ENCODE measurements around the gene YPEL3. TPM values are rescaled to one million over a fixed set of nuclear protein-coding genes. Genes with fewer than 3 reads are reported as not detected.

The YPEL3 gene
- polyA plus RNA-seq, 2 of the 4 experiments (the other 2 are of a cell fraction), result 4.5 to 8.1 TPM

DNA sequence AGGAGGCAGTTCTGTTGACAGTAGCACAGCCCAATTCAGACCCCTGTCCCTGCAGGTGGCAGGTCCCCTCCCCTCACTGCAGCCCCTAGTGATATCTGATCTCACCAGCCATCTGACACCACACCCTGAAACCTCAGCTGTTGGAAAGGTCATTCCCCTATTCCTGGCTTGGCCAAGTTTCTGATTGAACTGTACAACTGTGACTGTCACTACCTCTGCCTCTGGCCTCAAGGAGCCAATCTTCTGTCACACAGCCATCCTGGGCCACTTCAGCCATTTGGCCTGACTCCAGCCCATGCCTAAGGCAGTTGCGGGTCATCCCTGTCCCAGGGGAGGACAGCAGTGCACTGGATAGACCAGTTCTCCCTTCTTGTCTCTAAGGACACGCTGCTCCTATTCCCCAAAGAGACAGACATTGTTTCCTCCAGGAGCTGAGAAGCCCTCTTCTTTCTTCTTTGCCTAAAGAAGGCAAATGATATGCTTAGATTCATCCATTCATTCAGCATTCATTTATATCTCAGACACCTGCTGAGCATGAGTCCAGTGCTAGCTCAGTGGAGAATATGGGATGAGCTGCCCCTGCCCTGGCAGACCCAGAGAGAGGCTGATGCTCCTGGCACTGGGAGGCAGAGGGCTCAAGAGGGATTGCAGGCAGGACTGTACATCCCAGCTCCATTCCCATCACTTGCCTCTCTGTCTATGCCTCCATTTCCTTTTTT, 35.0 kb downstream of the YPEL3 start (continued):
- TF ChIP-seq MAZ (IDR thresholded peaks at IDR 0.05; ENCODE audit: borderline replicate concordance, low read depth, low read length) (no peak), CHD4 (IDR thresholded peaks at IDR 0.05; ENCODE audit: borderline replicate concordance) (no peak), BHLHE40 (IDR thresholded peaks at IDR 0.05; ENCODE audit: low read depth, low read length) (no peak), HOXB5 (CRISPR knock-in tag; IDR thresholded peaks at IDR 0.05) (no peak)
- TF ChIP-seq, protein P1, sequence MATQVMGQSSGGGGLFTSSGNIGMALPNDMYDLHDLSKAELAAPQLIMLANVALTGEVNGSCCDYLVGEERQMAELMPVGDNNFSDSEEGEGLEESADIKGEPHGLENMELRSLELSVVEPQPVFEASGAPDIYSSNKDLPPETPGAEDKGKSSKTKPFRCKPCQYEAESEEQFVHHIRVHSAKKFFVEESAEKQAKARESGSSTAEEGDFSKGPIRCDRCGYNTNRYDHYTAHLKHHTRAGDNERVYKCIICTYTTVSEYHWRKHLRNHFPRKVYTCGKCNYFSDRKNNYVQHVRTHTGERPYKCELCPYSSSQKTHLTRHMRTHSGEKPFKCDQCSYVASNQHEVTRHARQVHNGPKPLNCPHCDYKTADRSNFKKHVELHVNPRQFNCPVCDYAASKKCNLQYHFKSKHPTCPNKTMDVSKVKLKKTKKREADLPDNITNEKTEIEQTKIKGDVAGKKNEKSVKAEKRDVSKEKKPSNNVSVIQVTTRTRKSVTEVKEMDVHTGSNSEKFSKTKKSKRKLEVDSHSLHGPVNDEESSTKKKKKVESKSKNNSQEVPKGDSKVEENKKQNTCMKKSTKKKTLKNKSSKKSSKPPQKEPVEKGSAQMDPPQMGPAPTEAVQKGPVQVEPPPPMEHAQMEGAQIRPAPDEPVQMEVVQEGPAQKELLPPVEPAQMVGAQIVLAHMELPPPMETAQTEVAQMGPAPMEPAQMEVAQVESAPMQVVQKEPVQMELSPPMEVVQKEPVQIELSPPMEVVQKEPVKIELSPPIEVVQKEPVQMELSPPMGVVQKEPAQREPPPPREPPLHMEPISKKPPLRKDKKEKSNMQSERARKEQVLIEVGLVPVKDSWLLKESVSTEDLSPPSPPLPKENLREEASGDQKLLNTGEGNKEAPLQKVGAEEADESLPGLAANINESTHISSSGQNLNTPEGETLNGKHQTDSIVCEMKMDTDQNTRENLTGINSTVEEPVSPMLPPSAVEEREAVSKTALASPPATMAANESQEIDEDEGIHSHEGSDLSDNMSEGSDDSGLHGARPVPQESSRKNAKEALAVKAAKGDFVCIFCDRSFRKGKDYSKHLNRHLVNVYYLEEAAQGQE (IDR thresholded peaks at IDR 0.05), result no peak

DNA sequence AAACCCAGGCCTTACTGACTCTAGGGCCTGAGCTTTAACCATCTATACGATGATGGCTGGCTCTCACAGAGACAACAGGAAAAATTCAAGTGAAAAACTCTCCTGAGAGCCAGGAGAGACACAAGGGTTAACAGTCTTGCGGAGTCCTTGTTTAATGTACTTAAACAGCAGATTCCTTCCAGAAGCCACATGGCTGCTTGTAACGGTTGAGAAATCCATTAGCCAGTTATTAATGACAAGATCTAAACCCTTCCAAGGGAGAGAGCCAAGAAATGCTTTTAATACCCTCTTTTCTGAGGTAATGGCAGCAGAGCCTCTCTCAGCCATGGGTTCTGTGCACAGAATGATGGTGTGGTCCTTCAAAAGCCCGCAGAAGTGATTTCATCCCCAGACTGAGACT, 35.7 kb downstream of the YPEL3 start:
- Histone ChIP-seq H3K27ac (no peak overlapping the region), H3K4me2 (no peak overlapping the region), H3K4me3 (no peak overlapping the region), H3K4me1 (peaks cover 9% of the 10 kb centered on the region; the same call in 2 of the 3 replicates), H3K9me3 (no peaks in the 10 kb centered on the region)
- ChIA-PET CTCF (interaction anchor here (7.3 to 9.9 kb wide), 2 partner anchors 28 to 31 kb away, joined by 36 to 119 read pairs; partner anchors contain the start of genes TBX6 and TLCD3B), POLR2A (no interaction called here)
- 83% methylated on average over 4 of the region's 4 CpGs for WGBS (ENCODE audit: missing lambda C conversion rate)
- DNase-seq (ENCODE audit: low read depth in 1 of 2, low spot score in 1 of 2) (no peak), ATAC-seq (no peak), FAIRE-seq (no peak)
- TF ChIP-seq MYC (IDR thresholded peaks at IDR 0.05; ENCODE audit: borderline replicate concordance, low read length), result no peak
- TF ChIP-seq TFCP2L1 (CRISPR knock-in tag; IDR thresholded peaks at IDR 0.05), result no peak
- TF ChIP-seq NPAS2 (CRISPR knock-in tag; IDR thresholded peaks at IDR 0.05; ENCODE audit: borderline replicate concordance), result no peak
- no peak for TF ChIP-seq POLR2AphosphoS2 (conservative IDR thresholded peaks at IDR 0.05; ENCODE audit: low read length)
- TF ChIP-seq EHF (CRISPR knock-in tag; IDR thresholded peaks at IDR 0.05), result no peak

DNA sequence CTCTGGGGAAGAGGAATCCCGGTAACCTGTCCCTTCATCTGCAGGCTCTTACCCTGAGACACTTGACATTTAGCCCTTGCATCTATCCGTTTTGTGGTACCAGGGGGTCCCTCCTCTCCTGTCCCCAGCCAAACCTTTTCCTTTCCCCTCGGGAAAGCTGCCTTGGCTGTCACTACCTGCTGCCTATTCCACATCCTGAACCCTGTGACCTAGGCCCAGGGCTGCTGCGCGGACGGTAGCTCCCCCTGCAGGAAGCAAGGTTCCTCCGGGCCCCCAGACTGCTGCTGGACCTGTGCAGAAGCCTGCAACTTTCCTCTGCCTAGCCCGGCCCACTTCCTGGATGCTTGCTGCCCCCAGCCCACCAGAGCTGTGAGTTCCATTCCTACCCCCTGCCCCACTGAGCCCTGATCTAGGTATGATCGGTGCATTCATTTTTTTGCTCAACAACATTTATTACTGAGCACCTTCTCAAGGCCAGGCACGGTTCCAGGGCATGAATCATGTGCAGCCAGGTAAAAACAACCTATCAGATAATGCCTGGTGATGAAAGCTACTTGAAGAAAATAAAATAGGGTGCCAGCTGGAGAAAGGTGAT, 41.0 kb downstream of the YPEL3 start:
- FAIRE-seq (no peak), ATAC-seq (peak; percentile 80 to 87), DNase-seq (ENCODE audit: low read depth in 1 of 2, low spot score in 1 of 2) (peak; percentile 67 to 81)
- H3K27ac ChIP-seq, result peak overlapping the region in 1 of 2 experiments; percentile 88; a peak in 1 of 6 replicates
- peak overlapping the region; percentile 30; the same call in 2 of the 3 replicates for H3K4me2 ChIP-seq
- TF ChIP-seq RAD21 (conservative IDR thresholded peaks at IDR 0.05 in 1 of 2, IDR thresholded peaks at IDR 0.05 in 1 of 2), result peak in 1 of 2 experiments; percentile 50; a peak in 3 of 5 replicates
- TF ChIP-seq EHMT2 (IDR thresholded peaks at IDR 0.05; ENCODE audit: low read depth), result no peak
- no peak for TF ChIP-seq CHD4 (IDR thresholded peaks at IDR 0.05; ENCODE audit: borderline replicate concordance)
- no peak for TF ChIP-seq PHF8 (IDR thresholded peaks at IDR 0.05; ENCODE audit: borderline replicate concordance, low read depth)
- no peak for TF ChIP-seq CBX8 (IDR thresholded peaks at IDR 0.05)
- TF ChIP-seq TP53 (CRISPR knock-in tag; IDR thresholded peaks at IDR 0.05), result no peak
- TF ChIP-seq, protein P2, sequence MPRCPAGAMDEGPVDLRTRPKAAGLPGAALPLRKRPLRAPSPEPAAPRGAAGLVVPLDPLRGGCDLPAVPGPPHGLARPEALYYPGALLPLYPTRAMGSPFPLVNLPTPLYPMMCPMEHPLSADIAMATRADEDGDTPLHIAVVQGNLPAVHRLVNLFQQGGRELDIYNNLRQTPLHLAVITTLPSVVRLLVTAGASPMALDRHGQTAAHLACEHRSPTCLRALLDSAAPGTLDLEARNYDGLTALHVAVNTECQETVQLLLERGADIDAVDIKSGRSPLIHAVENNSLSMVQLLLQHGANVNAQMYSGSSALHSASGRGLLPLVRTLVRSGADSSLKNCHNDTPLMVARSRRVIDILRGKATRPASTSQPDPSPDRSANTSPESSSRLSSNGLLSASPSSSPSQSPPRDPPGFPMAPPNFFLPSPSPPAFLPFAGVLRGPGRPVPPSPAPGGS (IDR thresholded peaks at IDR 0.05), result no peak
- TF ChIP-seq, protein P3, sequence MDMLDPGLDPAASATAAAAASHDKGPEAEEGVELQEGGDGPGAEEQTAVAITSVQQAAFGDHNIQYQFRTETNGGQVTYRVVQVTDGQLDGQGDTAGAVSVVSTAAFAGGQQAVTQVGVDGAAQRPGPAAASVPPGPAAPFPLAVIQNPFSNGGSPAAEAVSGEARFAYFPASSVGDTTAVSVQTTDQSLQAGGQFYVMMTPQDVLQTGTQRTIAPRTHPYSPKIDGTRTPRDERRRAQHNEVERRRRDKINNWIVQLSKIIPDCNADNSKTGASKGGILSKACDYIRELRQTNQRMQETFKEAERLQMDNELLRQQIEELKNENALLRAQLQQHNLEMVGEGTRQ (IDR thresholded peaks at IDR 0.05), result no peak
- no peak for TF ChIP-seq BHLHE40 (IDR thresholded peaks at IDR 0.05; ENCODE audit: low read depth, low read length)
- TF ChIP-seq, protein P4, sequence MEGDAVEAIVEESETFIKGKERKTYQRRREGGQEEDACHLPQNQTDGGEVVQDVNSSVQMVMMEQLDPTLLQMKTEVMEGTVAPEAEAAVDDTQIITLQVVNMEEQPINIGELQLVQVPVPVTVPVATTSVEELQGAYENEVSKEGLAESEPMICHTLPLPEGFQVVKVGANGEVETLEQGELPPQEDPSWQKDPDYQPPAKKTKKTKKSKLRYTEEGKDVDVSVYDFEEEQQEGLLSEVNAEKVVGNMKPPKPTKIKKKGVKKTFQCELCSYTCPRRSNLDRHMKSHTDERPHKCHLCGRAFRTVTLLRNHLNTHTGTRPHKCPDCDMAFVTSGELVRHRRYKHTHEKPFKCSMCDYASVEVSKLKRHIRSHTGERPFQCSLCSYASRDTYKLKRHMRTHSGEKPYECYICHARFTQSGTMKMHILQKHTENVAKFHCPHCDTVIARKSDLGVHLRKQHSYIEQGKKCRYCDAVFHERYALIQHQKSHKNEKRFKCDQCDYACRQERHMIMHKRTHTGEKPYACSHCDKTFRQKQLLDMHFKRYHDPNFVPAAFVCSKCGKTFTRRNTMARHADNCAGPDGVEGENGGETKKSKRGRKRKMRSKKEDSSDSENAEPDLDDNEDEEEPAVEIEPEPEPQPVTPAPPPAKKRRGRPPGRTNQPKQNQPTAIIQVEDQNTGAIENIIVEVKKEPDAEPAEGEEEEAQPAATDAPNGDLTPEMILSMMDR (IDR thresholded peaks at IDR 0.05), result peak; percentile 38
- WGBS (ENCODE audit: missing lambda C conversion rate), result 34% methylated on average over 9 of the region's 10 CpGs
- ChIA-PET POLR2A (interaction anchor here (0.6 to 4.6 kb wide), 3 partner anchors 9 to 101 kb away, joined by 3 to 51 read pairs (median 5); partner anchors contain the start of gene ALDOA), CTCF (interaction anchor here (0.8 to 7.3 kb wide), 15 partner anchors 8 to 363 kb away, joined by 3 to 44 read pairs (median 4); partner anchors contain the start of genes ALDOA, PAGR1, PPP4C and TBX6)
- H3K4me3 ChIP-seq, result no peak overlapping the region
- peaks cover 22% of the 10 kb centered on the region for H3K4me1 ChIP-seq
- H3K9me3 ChIP-seq, result no peaks in the 10 kb centered on the region

Measured in A549 (cell line).